ENCODE measurements around the gene PTGER3. TPM values are rescaled to one million over a fixed set of nuclear protein-coding genes. Genes with fewer than 3 reads are reported as not detected.

The PTGER3 gene
- polyA plus RNA-seq, 1 donor (not counting 4 experiments of a cell fraction or from before 2014, with no cell fraction given): 0.04 TPM

DNA sequence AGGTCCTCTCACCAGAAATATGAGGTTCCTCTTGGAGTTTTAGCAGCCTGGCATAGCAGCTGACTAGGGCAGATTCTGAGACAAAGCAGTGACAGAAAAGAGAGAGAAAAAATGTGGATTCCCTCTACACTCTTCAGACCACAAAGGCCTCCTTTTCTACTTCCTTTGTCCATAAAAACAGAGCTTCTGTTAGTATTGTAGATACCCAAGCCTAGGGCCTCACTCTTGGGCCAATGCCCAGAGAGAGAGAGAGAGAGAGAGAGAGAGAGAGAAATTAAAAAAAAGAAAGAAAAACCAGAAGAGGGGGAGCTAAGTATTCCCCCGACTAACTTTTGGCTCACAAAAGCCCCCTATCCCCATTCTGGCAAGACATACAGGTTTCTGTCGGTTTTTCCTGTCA lies 35.7 kb upstream of the PTGER3 start:
- no peak for TF ChIP-seq EZH2 (IDR thresholded peaks at IDR 0.05; ENCODE audit: low read length)
- TF ChIP-seq, protein P1, sequence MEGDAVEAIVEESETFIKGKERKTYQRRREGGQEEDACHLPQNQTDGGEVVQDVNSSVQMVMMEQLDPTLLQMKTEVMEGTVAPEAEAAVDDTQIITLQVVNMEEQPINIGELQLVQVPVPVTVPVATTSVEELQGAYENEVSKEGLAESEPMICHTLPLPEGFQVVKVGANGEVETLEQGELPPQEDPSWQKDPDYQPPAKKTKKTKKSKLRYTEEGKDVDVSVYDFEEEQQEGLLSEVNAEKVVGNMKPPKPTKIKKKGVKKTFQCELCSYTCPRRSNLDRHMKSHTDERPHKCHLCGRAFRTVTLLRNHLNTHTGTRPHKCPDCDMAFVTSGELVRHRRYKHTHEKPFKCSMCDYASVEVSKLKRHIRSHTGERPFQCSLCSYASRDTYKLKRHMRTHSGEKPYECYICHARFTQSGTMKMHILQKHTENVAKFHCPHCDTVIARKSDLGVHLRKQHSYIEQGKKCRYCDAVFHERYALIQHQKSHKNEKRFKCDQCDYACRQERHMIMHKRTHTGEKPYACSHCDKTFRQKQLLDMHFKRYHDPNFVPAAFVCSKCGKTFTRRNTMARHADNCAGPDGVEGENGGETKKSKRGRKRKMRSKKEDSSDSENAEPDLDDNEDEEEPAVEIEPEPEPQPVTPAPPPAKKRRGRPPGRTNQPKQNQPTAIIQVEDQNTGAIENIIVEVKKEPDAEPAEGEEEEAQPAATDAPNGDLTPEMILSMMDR (optimal IDR thresholded peaks at IDR 0.05 in 1 of 3, IDR thresholded peaks at IDR 0.05 in 1 of 3, conservative IDR thresholded peaks at IDR 0.05 in 1 of 3; ENCODE audit: extremely low read depth in 1 of 3, insufficient read depth in 2 of 3, low read length in 3 of 3): no peak
- H3K79me2 ChIP-seq (ENCODE audit: control insufficient read depth, insufficient read depth, low read length): peaks cover 26% of the 10 kb centered on the region
- no peaks in the 10 kb centered on the region for H3K9me1 ChIP-seq (ENCODE audit: control insufficient read depth, extremely low read depth, insufficient read depth, low read length)
- FAIRE-seq (no peak), DNase-seq (ENCODE audit: low read depth, low spot score) (no peak)
- H3K27ac ChIP-seq (ENCODE audit: control insufficient read depth, insufficient read depth, low read length): no peak overlapping the region
- H3K9ac ChIP-seq (ENCODE audit: control insufficient read depth, extremely low read depth, insufficient read depth, low read length): no peak overlapping the region
- H3K4me3 ChIP-seq (ENCODE audit: control insufficient read depth in 2 of 3, extremely low read depth in 1 of 3, insufficient read depth in 2 of 3, low read depth in 1 of 3, low read length in 3 of 3): no peak overlapping the region
- H3K4me2 ChIP-seq (ENCODE audit: control insufficient read depth, extremely low read depth, insufficient read depth, low read depth, low read length): no peak overlapping the region
- no peaks in the 10 kb centered on the region for H3K9me3 ChIP-seq (ENCODE audit: control insufficient read depth, low read depth, low read length)
- dilution Hi-C loops (cut with MboI; ENCODE audit: extremely low pct_ligation_motif_present, low sequenced_read_pairs): no loop called here
- no peak overlapping the region for H2AFZ ChIP-seq (ENCODE audit: control insufficient read depth, low read length)
- peaks cover 5% of the 10 kb centered on the region for H4K20me1 ChIP-seq (ENCODE audit: control insufficient read depth, extremely low read depth, insufficient read depth, low read length)
- no peaks in the 10 kb centered on the region for H3K36me3 ChIP-seq (ENCODE audit: control insufficient read depth in 2 of 2, extremely low read depth in 1 of 2, insufficient read depth in 2 of 2, low read length in 2 of 2)
- H3K27me3 ChIP-seq (ENCODE audit: control insufficient read depth, extremely low read depth, insufficient read depth, low read length): no peaks in the 10 kb centered on the region
- H3K4me1 ChIP-seq (ENCODE audit: control insufficient read depth, extremely low read depth, insufficient read depth, low read length): peaks cover 9% of the 10 kb centered on the region

GRCh38 chr1:71081697-71082080 lies 34.1 kb upstream of the PTGER3 start:
- FAIRE-seq: no peak
- H4K20me1 ChIP-seq (ENCODE audit: control insufficient read depth, extremely low read depth, insufficient read depth, low read length): peaks cover 9% of the 10 kb centered on the region
- peaks cover 3 to 4% of the 10 kb centered on the region in 2 experiments for H3K36me3 ChIP-seq (ENCODE audit: control insufficient read depth in 2 of 2, extremely low read depth in 1 of 2, insufficient read depth in 2 of 2, low read length in 2 of 2)
- no peak for DNase-seq (ENCODE audit: low read depth, low spot score)
- no peaks in the 10 kb centered on the region for H3K27me3 ChIP-seq (ENCODE audit: control insufficient read depth, extremely low read depth, insufficient read depth, low read length)
- peak overlapping the region; percentile 97 for H3K27ac ChIP-seq (ENCODE audit: control insufficient read depth, insufficient read depth, low read length)
- peaks cover 9% of the 10 kb centered on the region for H3K4me1 ChIP-seq (ENCODE audit: control insufficient read depth, extremely low read depth, insufficient read depth, low read length)
- dilution Hi-C loops (cut with MboI; ENCODE audit: extremely low pct_ligation_motif_present, low sequenced_read_pairs): no loop called here
- H3K4me2 ChIP-seq (ENCODE audit: control insufficient read depth, extremely low read depth, insufficient read depth, low read depth, low read length): peak overlapping the region; percentile 88
- no peaks in the 10 kb centered on the region for H3K9me3 ChIP-seq (ENCODE audit: control insufficient read depth, low read depth, low read length)
- H3K9me1 ChIP-seq (ENCODE audit: control insufficient read depth, extremely low read depth, insufficient read depth, low read length): no peaks in the 10 kb centered on the region
- peak overlapping the region; percentile 68 to 77 (median 68) for H3K4me3 ChIP-seq (ENCODE audit: control insufficient read depth in 2 of 3, extremely low read depth in 1 of 3, insufficient read depth in 2 of 3, low read depth in 1 of 3, low read length in 3 of 3)
- TF ChIP-seq, protein P1 (optimal IDR thresholded peaks at IDR 0.05 in 1 of 3, IDR thresholded peaks at IDR 0.05 in 1 of 3, conservative IDR thresholded peaks at IDR 0.05 in 1 of 3; ENCODE audit: extremely low read depth in 1 of 3, insufficient read depth in 2 of 3, low read length in 3 of 3): no peak
- no peak for TF ChIP-seq EZH2 (IDR thresholded peaks at IDR 0.05; ENCODE audit: low read length)
- H2AFZ ChIP-seq (ENCODE audit: control insufficient read depth, low read length): peak overlapping the region; percentile 81
- peaks cover 40% of the 10 kb centered on the region for H3K79me2 ChIP-seq (ENCODE audit: control insufficient read depth, insufficient read depth, low read length)
- H3K9ac ChIP-seq (ENCODE audit: control insufficient read depth, extremely low read depth, insufficient read depth, low read length): peak overlapping the region; percentile 99
